GM23338 (cell line): ENCODE measurements around the gene RHBDF2. TPM values are rescaled to one million over a fixed set of nuclear protein-coding genes. Genes with fewer than 3 reads are reported as not detected.

Experiments used
- ATAC-seq: fragments of 200-7000 bp; cut with Tn5 transposase; 3 replicates; pipeline ENCODE4 v1.9.1; 2020
- DNase-seq: peaks from one replicate; pipeline ENCODE4 v3.0.0-alpha.2; 2015; ENCODE audit warnings: low spot score
- H2AFZ ChIP-seq: fragments of 200-600 bp; sonication (generic); 2 replicates; pipeline ENCODE4 v1.8.0; 2016; ENCODE audit warnings: antibody characterized with exemption, mild to moderate bottlenecking, moderate library complexity
- H3F3A ChIP-seq: fragments of 200-600 bp; sonication (generic); replicated peaks from 2 replicates; pipeline ENCODE4 v1.8.0; 2017; ENCODE audit warnings: antibody characterized with exemption, mixed run types, low read depth
- H3K27ac ChIP-seq: fragments of 200-600 bp; sonication (generic); 2 replicates; pipeline ENCODE4 v1.6.1; 2016; ENCODE audit warnings: low read depth
- H3K27me3 ChIP-seq: fragments of 200-600 bp; sonication (generic); 2 replicates; pipeline ENCODE4 v1.8.0; 2016; ENCODE audit warnings: mild to moderate bottlenecking, mixed run types, moderate library complexity; ENCODE audit not compliant: insufficient read depth
- H3K36me3 ChIP-seq: fragments of 200-600 bp; sonication (generic); 2 replicates; pipeline ENCODE4 v1.8.0; 2016; ENCODE audit warnings: mild to moderate bottlenecking; ENCODE audit not compliant: insufficient read depth
- H3K4me1 ChIP-seq: fragments of 200-600 bp; sonication (generic); 2 replicates; pipeline ENCODE4 v1.8.0; 2016; ENCODE audit warnings: mild to moderate bottlenecking, moderate library complexity; ENCODE audit not compliant: insufficient read depth
- H3K4me2 ChIP-seq: fragments of 200-600 bp; sonication (generic); 2 replicates; pipeline ENCODE4 v1.7.1; 2017; ENCODE audit warnings: mixed run types
- H3K4me3 ChIP-seq: fragments of 200-600 bp; sonication (generic); 2 replicates; pipeline ENCODE4 v1.6.1; 2016; ENCODE audit warnings: mixed run types
- H3K79me2 ChIP-seq: fragments of 200-600 bp; sonication (generic); replicated peaks from 2 replicates; pipeline ENCODE4 v1.8.0; 2017; ENCODE audit warnings: mild to moderate bottlenecking; ENCODE audit not compliant: insufficient read depth
- H3K9me2 ChIP-seq: fragments of 200-600 bp; sonication (generic); 2 replicates; pipeline ENCODE4 v1.8.0; 2017; ENCODE audit not compliant: insufficient read depth
- H4K20me1 ChIP-seq: fragments of 200-600 bp; sonication (generic); replicated peaks from 2 replicates; pipeline ENCODE4 v1.8.0; 2017; ENCODE audit warnings: mild to moderate bottlenecking; ENCODE audit not compliant: insufficient read depth
- H3K27ac Mint-ChIP-seq: 2 replicates; pipeline ENCODE4 v1.8.0; 2020; ENCODE audit warnings: inconsistent platforms, mild to moderate bottlenecking, moderate library complexity, mixed read lengths
- H3K27me3 Mint-ChIP-seq: 3 replicates; pipeline ENCODE4 v1.8.0; 2022; ENCODE audit warnings: low read depth, mild to moderate bottlenecking, moderate library complexity, mixed read lengths, inconsistent platforms; ENCODE audit not compliant: insufficient read depth, poor library complexity
- H3K36me3 Mint-ChIP-seq: 3 replicates; pipeline ENCODE4 v1.8.0; 2021; ENCODE audit warnings: low read depth, mild to moderate bottlenecking, inconsistent platforms, moderate library complexity, mixed read lengths
- H3K4me1 Mint-ChIP-seq: 3 replicates; pipeline ENCODE4 v1.8.0; 2020; ENCODE audit warnings: mild to moderate bottlenecking, inconsistent platforms, mixed read lengths
- H3K4me3 Mint-ChIP-seq: 3 replicates; pipeline ENCODE4 v1.8.0; 2021; ENCODE audit warnings: moderate library complexity, mild to moderate bottlenecking, inconsistent platforms, mixed read lengths
- H3K9me3 Mint-ChIP-seq: 3 replicates; pipeline ENCODE4 v1.8.0; 2020; ENCODE audit warnings: moderate library complexity, mild to moderate bottlenecking, inconsistent platforms, mixed read lengths
- CREB1 ChIP-seq: fragments of 250-450 bp; sonication (Bioruptor Pico); IDR thresholded peaks from 2 replicates; pipeline ENCODE4 v1.5.0; 2020; ENCODE audit warnings: low read depth, mild to moderate bottlenecking, moderate library complexity
- CTCF ChIP-seq, 2 experiments: fragments of 200-600 bp in 1 of 2; sonication (generic) in 1 of 2; conservative IDR thresholded peaks; 2 replicates each; pipeline versions ENCODE4 v1.5.1 to v1.6.1; 2016 to 2017; ENCODE audit warnings: antibody characterized with exemption in 2 of 2, low read depth in 2 of 2, mild to moderate bottlenecking in 2 of 2, moderate library complexity in 1 of 2
- EZH2phosphoT487 ChIP-seq: fragments of 200-600 bp; sonication (generic); IDR thresholded peaks from one replicate; pipeline ENCODE4 v1.8.1; 2018; ENCODE audit warnings: antibody characterized with exemption; ENCODE audit not compliant: unreplicated experiment
- JUNB ChIP-seq: IDR thresholded peaks from one replicate; pipeline ENCODE4 v1.6.1; 2016; ENCODE audit warnings: antibody characterized with exemption; ENCODE audit not compliant: unreplicated experiment
- NANOG ChIP-seq: IDR thresholded peaks from 2 replicates; pipeline ENCODE4 v1.6.1; 2016; ENCODE audit warnings: antibody characterized with exemption, borderline replicate concordance
- POLR2AphosphoS5 ChIP-seq: IDR thresholded peaks from 2 replicates; pipeline ENCODE4 v1.6.1; 2016; ENCODE audit warnings: antibody characterized with exemption, low read depth
- REST ChIP-seq: IDR thresholded peaks from one replicate; pipeline ENCODE4 v1.6.1; 2018; ENCODE audit warnings: antibody characterized with exemption; ENCODE audit not compliant: unreplicated experiment
- STAT1 ChIP-seq: IDR thresholded peaks from one replicate; pipeline ENCODE4 v1.6.1; 2016; ENCODE audit warnings: antibody characterized with exemption; ENCODE audit not compliant: unreplicated experiment
- ZNF114 ChIP-seq: fragments of 250-450 bp; sonication (Bioruptor Pico); IDR thresholded peaks from 2 replicates; pipeline ENCODE4 v1.5.0; 2020; ENCODE audit warnings: mild to moderate bottlenecking, moderate library complexity
- ZNF331 ChIP-seq: fragments of 250-450 bp; sonication (Bioruptor Pico); IDR thresholded peaks from 2 replicates; pipeline ENCODE4 v1.5.0; 2020; ENCODE audit warnings: low read depth, mild to moderate bottlenecking, moderate library complexity
- ZNF462 ChIP-seq: fragments of 250-450 bp; sonication (Bioruptor Pico); IDR thresholded peaks from 2 replicates; pipeline ENCODE4 v1.5.0; 2020; ENCODE audit warnings: mild to moderate bottlenecking, moderate library complexity
- polyA plus RNA-seq: library from polyadenylated mRNA; unstranded; fragments of >200 nt; fragmentation: Nextera tagmentation; extraction: Ambion mirVana; gene quantifications from 2 replicates; pipeline ENCODE4 v1.2.1, GENCODE V29; 2016
- total RNA-seq: library from RNA; depleted of rRNA; stranded (reverse); fragments of >200 nt; shearing (Covaris generic); gene quantifications from 2 replicates; pipeline ENCODE4 v1.2.3, GENCODE V29; 2014

The RHBDF2 gene
- total and polyA plus RNA-seq, 2 experiments from 2014 or later = 9.4 to 29.5 TPM

GRCh38 chr17:76476736-76477135 lies 24.5 kb downstream of the RHBDF2 start:
- H3K9me2 ChIP-seq = no peaks in the 10 kb centered on the region
- H2AFZ ChIP-seq = no peak overlapping the region
- no peak overlapping the region for H3K4me2 ChIP-seq
- H3K36me3 ChIP-seq = no peaks in the 10 kb centered on the region
- TF ChIP-seq REST (no peak), ZNF331 (CRISPR knock-in tag) (no peak), STAT1 (no peak)
- H3K4me1 ChIP-seq = no peaks in the 10 kb centered on the region
- no peak for ATAC-seq
- H3K4me3 ChIP-seq = no peak overlapping the region
- H3K36me3 Mint-ChIP-seq = peaks cover 4% of the 10 kb centered on the region; the same call in 1 of the 3 replicates
- no peaks in the 10 kb centered on the region for H4K20me1 ChIP-seq
- DNase-seq = no peak
- no peak overlapping the region for H3K4me3 Mint-ChIP-seq
- H3K27ac ChIP-seq = no peak overlapping the region
- H3K27me3 ChIP-seq = no peaks in the 10 kb centered on the region
- no peak overlapping the region for H3K27ac Mint-ChIP-seq
- no peaks in the 10 kb centered on the region; the same call in 2 of the 3 replicates for H3K4me1 Mint-ChIP-seq
- no peaks in the 10 kb centered on the region; the same call in 2 of the 3 replicates for H3K9me3 Mint-ChIP-seq
- H3K27me3 Mint-ChIP-seq = peaks cover 9% of the 10 kb centered on the region
- no peaks in the 10 kb centered on the region for H3F3A ChIP-seq
- no peaks in the 10 kb centered on the region for H3K79me2 ChIP-seq

- H3K36me3 Mint-ChIP-seq = peaks cover 7% of the 10 kb centered on the region; the same call in 1 of the 3 replicates
- no peaks in the 10 kb centered on the region; the same call in 1 of the 3 replicates for H3K9me3 Mint-ChIP-seq
- no peaks in the 10 kb centered on the region for H3F3A ChIP-seq
- no peaks in the 10 kb centered on the region for H4K20me1 ChIP-seq
- no peaks in the 10 kb centered on the region for H3K79me2 ChIP-seq
- no peaks in the 10 kb centered on the region; the same call in 2 of the 3 replicates for H3K4me1 Mint-ChIP-seq
- ATAC-seq (no peak), DNase-seq (no peak)
- no peaks in the 10 kb centered on the region for H3K9me2 ChIP-seq
- no peaks in the 10 kb centered on the region for H3K4me1 ChIP-seq
- H3K27ac Mint-ChIP-seq = no peak overlapping the region
- TF ChIP-seq POLR2AphosphoS5 (no peak), NANOG (no peak), STAT1 (no peak), EZH2phosphoT487 (no peak), CTCF (conservative IDR thresholded peaks at IDR 0.05; ENCODE audit: low read depth in 2 of 2) (no peak), ZNF331 (CRISPR knock-in tag) (no peak), JUNB (no peak), CREB1 (no peak), ZNF462 (CRISPR knock-in tag) (no peak), ZNF114 (CRISPR knock-in tag) (no peak)
- H2AFZ ChIP-seq = no peak overlapping the region
- H3K27me3 Mint-ChIP-seq = peaks cover 10% of the 10 kb centered on the region
- H3K27ac ChIP-seq = no peak overlapping the region
- no peak overlapping the region for H3K4me2 ChIP-seq
- H3K4me3 Mint-ChIP-seq = no peak overlapping the region
- H3K4me3 ChIP-seq = no peak overlapping the region
- H3K36me3 ChIP-seq = no peaks in the 10 kb centered on the region
- no peaks in the 10 kb centered on the region for H3K27me3 ChIP-seq
These were observed 25.9 kb downstream of the RHBDF2 start for GRCh38 chr17:76475302-76475701.
